SK-N-SH (cell line): ENCODE results near the gene MMP21. TPM values are rescaled to one million over a fixed set of nuclear protein-coding genes. Genes with fewer than 3 reads are reported as not detected.

Experiments
- CTCF ChIA-PET: fragments of 300-600, 350-600 bp; formaldehyde crosslinking; extraction: SDS; loops from one replicate; lab custom pipeline; 2021; lab: Yijun Ruan, JAX
- POLR2A ChIA-PET: fragments of 350-600 bp; sonication (Branson Sonifier 250); formaldehyde crosslinking; extraction: SDS; loops from one replicate; lab custom pipeline; 2020; ENCODE audit warnings: antibody characterized with exemption, inconsistent platforms; lab: Yijun Ruan, JAX
- DNase-seq: peaks from one replicate; pipeline ENCODE4 v3.0.0; 2012
- H2AFZ ChIP-seq: fragments of 200-600 bp; sonication (generic); 2 replicates; pipeline ENCODE4 v1.8.1; 2016; ENCODE audit warnings: antibody characterized with exemption, mild to moderate bottlenecking, low read depth
- H3F3A ChIP-seq: fragments of 200-600 bp; sonication (generic); replicated peaks from 2 replicates; pipeline ENCODE3; 2016; ENCODE audit warnings: antibody characterized with exemption, mild to moderate bottlenecking; ENCODE audit not compliant: insufficient read depth
- H3K27ac ChIP-seq, 2 experiments: fragments of 200-500 bp in 1 of 2; fragments of 200-600 bp in 1 of 2; sonication (Bioruptor generic) in 1 of 2; sonication (generic), shearing (Covaris generic) in 1 of 2; 2 replicates each; pipeline versions ENCODE4 v1.5.1 to v1.6.1; 2014 to 2016; ENCODE audit warnings: low read depth in 2 of 2, inconsistent platforms in 1 of 2, low read length in 1 of 2, mild to moderate bottlenecking in 1 of 2, mixed read lengths in 1 of 2
- H3K27me3 ChIP-seq: fragments of 200-600 bp; sonication (generic), shearing (Covaris generic); 2 replicates; pipeline ENCODE4 v1.6.1; 2016; ENCODE audit warnings: mixed run types; ENCODE audit not compliant: insufficient read depth
- H3K36me3 ChIP-seq, 2 experiments: fragments of 200-500 bp in 1 of 2; fragments of 200-600 bp in 1 of 2; sonication (Bioruptor generic) in 1 of 2; sonication (generic) in 1 of 2; replicated peaks in 1 of 2; 2 replicates each; pipeline versions ENCODE3 to v1.5.1; 2014 to 2016; ENCODE audit warnings: low read length in 1 of 2, mild to moderate bottlenecking in 1 of 2; ENCODE audit not compliant: insufficient read depth in 2 of 2, control insufficient read depth in 1 of 2
- H3K4me1 ChIP-seq, 2 experiments: fragments of 200-500 bp in 1 of 2; fragments of 200-600 bp in 1 of 2; sonication (Bioruptor generic) in 1 of 2; sonication (generic), shearing (Covaris generic) in 1 of 2; 2 replicates each; pipeline versions ENCODE4 v1.5.1 to v1.6.1; 2014 to 2016; ENCODE audit warnings: low read depth in 1 of 2, low read length in 1 of 2, mixed run types in 1 of 2; ENCODE audit not compliant: insufficient read depth in 2 of 2, control insufficient read depth in 1 of 2
- H3K4me2 ChIP-seq: fragments of 200-600 bp; sonication (generic), shearing (Covaris generic); 2 replicates; pipeline ENCODE4 v1.6.1; 2017; ENCODE audit warnings: mixed run types
- H3K4me3 ChIP-seq, 2 experiments: fragments of 200-500 bp in 1 of 2; fragments of 200-600 bp in 1 of 2; sonication (Bioruptor generic) in 1 of 2; sonication (generic), shearing (Covaris generic) in 1 of 2; 2 replicates each; pipeline versions ENCODE4 v1.5.1 to v1.8.1; 2014 to 2016; ENCODE audit warnings: low read depth in 2 of 2, inconsistent platforms in 1 of 2, low read length in 1 of 2, mild to moderate bottlenecking in 1 of 2, mixed read lengths in 1 of 2, moderate library complexity in 1 of 2
- H3K79me2 ChIP-seq: fragments of 200-600 bp; sonication (generic); 2 replicates; pipeline ENCODE4 v1.8.1; 2017; ENCODE audit warnings: mild to moderate bottlenecking; ENCODE audit not compliant: insufficient read depth
- H3K9ac ChIP-seq: fragments of 200-600 bp; sonication (generic); 2 replicates; pipeline ENCODE4 v1.6.1; 2017; ENCODE audit warnings: mixed run types
- H3K9me2 ChIP-seq: fragments of 200-600 bp; sonication (generic); 2 replicates; pipeline ENCODE4 v1.6.1; 2017; ENCODE audit warnings: mixed run types
- H3K9me3 ChIP-seq: fragments of 200-600 bp; sonication (generic); 2 replicates; pipeline ENCODE4 v1.6.1; 2017; ENCODE audit warnings: mixed run types, mild to moderate bottlenecking, moderate library complexity
- H4K20me1 ChIP-seq: fragments of 200-600 bp; sonication (generic); 2 replicates; pipeline ENCODE4 v1.6.1; 2017; ENCODE audit warnings: mild to moderate bottlenecking, mixed run types; ENCODE audit not compliant: insufficient read depth
- EP300 ChIP-seq, 2 experiments: IDR thresholded peaks; 2 replicates each; pipeline versions ENCODE4 v1.4.0 to v1.6.1; 2012; ENCODE audit warnings: borderline replicate concordance in 1 of 2, low read depth in 1 of 2, low read length in 1 of 2
- EZH2phosphoT487 ChIP-seq: fragments of 200-600 bp; sonication (generic); IDR thresholded peaks from 2 replicates; pipeline ENCODE4 v1.6.1; 2017; ENCODE audit warnings: low read depth, mixed run types, mild to moderate bottlenecking, antibody characterized with exemption, moderate library complexity, borderline replicate concordance
- FOSL2 ChIP-seq: IDR thresholded peaks from 2 replicates; pipeline ENCODE4 v1.4.0; 2012; ENCODE audit warnings: low read depth, mild to moderate bottlenecking, moderate library complexity, borderline replicate concordance
- FOXJ3 ChIP-seq: sonication (generic); formaldehyde crosslinking; IDR thresholded peaks from 2 replicates; pipeline ENCODE4 v1.5.1; 2020; ENCODE audit warnings: mild to moderate bottlenecking, missing genetic modification reagents
- GABPA ChIP-seq: IDR thresholded peaks from 2 replicates; pipeline ENCODE4 v1.4.0; 2012; ENCODE audit warnings: low read depth, mild to moderate bottlenecking
- GATA2 ChIP-seq: sonication (generic); formaldehyde crosslinking; IDR thresholded peaks from 2 replicates; pipeline ENCODE4 v1.5.0; 2020; ENCODE audit warnings: mild to moderate bottlenecking, missing genetic modification reagents
- MAX ChIP-seq: IDR thresholded peaks from 2 replicates; pipeline ENCODE4 v1.4.0; 2012; ENCODE audit warnings: low read depth
- MEF2A ChIP-seq: IDR thresholded peaks from 2 replicates; pipeline ENCODE4 v1.4.0; 2012; ENCODE audit warnings: low read depth, borderline replicate concordance
- NRF1 ChIP-seq: IDR thresholded peaks from 2 replicates; pipeline ENCODE4 v1.6.1; 2012; ENCODE audit warnings: low read depth, mild to moderate bottlenecking, low read length
- RAD21 ChIP-seq: IDR thresholded peaks from 2 replicates; pipeline ENCODE4 v1.6.1; 2012; ENCODE audit warnings: mild to moderate bottlenecking, low read length
- RCOR1 ChIP-seq: fragments of 150-350 bp; IDR thresholded peaks from 2 replicates; pipeline ENCODE4 v1.6.1; 2017; ENCODE audit warnings: antibody characterized with exemption, low read length
- SIN3A ChIP-seq: IDR thresholded peaks from 2 replicates; pipeline ENCODE4 v1.6.1; 2012; ENCODE audit warnings: low read depth, mild to moderate bottlenecking, low read length, moderate library complexity, borderline replicate concordance
- SMC3 ChIP-seq: IDR thresholded peaks from 2 replicates; pipeline ENCODE4 v1.6.1; 2012; ENCODE audit warnings: low read depth, low read length, improper control_type of control experiment
- TAF1 ChIP-seq: IDR thresholded peaks from 2 replicates; pipeline ENCODE4 v1.6.1; 2012; ENCODE audit warnings: low read depth, mild to moderate bottlenecking, low read length, moderate library complexity, borderline replicate concordance
- YY1 ChIP-seq: IDR thresholded peaks from 2 replicates; pipeline ENCODE4 v1.4.0; 2012; ENCODE audit warnings: low read depth, mild to moderate bottlenecking
- ZBTB33 ChIP-seq: IDR thresholded peaks from 2 replicates; pipeline ENCODE4 v1.4.0; 2012; ENCODE audit warnings: low read depth, borderline replicate concordance
- WGBS: methylation state at CpG from one replicate; pipeline ENCODE4 v1.1.6; 2017; ENCODE audit warnings: low lambda C conversion rate; 5-methylcytosine and 5-hydroxymethylcytosine counted together
- polyA plus RNA-seq, 3 experiments: library from polyadenylated mRNA; depleted of rRNA; stranded (reverse); fragments of >200 nt; gene quantifications; 2 replicates each; pipeline ENCODE4 v1.2.3, GENCODE V29; 2012
- TF ChIP-seq, protein P1 (sequence below): IDR thresholded peaks from 2 replicates; pipeline ENCODE4; 2012

The MMP21 gene
- polyA plus RNA-seq, 1 of the 3 experiments (the other 2 are of a cell fraction): 0.02 TPM

- H3K9ac ChIP-seq: no peak overlapping the region
- H3K79me2 ChIP-seq: no peaks in the 10 kb centered on the region
- no peak overlapping the region for H2AFZ ChIP-seq
- ChIA-PET CTCF (no interaction called here), POLR2A (no interaction called here)
- H3K4me3 ChIP-seq: no peak overlapping the region
- H3K9me2 ChIP-seq: no peaks in the 10 kb centered on the region
- H3K27ac ChIP-seq: no peak overlapping the region
- H3K36me3 ChIP-seq: peaks cover 10 to 58% of the 10 kb centered on the region in 2 experiments
- H3F3A ChIP-seq: no peaks in the 10 kb centered on the region
- H3K27me3 ChIP-seq: no peaks in the 10 kb centered on the region
- DNase-seq: no peak
- 93% methylated on average over 11 of the region's 14 CpGs for WGBS
- TF ChIP-seq EZH2phosphoT487 (no peak), SMC3 (no peak), ZBTB33 (no peak), YY1 (no peak), TAF1 (no peak), RCOR1 (no peak)
- TF ChIP-seq, protein P1, sequence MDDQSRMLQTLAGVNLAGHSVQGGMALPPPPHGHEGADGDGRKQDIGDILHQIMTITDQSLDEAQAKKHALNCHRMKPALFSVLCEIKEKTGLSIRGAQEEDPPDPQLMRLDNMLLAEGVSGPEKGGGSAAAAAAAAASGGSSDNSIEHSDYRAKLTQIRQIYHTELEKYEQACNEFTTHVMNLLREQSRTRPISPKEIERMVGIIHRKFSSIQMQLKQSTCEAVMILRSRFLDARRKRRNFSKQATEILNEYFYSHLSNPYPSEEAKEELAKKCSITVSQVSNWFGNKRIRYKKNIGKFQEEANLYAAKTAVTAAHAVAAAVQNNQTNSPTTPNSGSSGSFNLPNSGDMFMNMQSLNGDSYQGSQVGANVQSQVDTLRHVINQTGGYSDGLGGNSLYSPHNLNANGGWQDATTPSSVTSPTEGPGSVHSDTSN: no peak
- no peak overlapping the region for H3K4me2 ChIP-seq
- no peaks in the 10 kb centered on the region for H3K4me1 ChIP-seq
- H3K9me3 ChIP-seq: no peaks in the 10 kb centered on the region
- no peaks in the 10 kb centered on the region for H4K20me1 ChIP-seq
Observed at GRCh38 chr10:125792342-125793300, 17.0 kb upstream of the MMP21 start.

GRCh38 chr10:125788156-125789034 lies 12.8 kb upstream of the MMP21 start:
- Histone ChIP-seq H3K4me1 (no peaks in the 10 kb centered on the region), H3K9me3 (no peaks in the 10 kb centered on the region), H3K9ac (no peak overlapping the region), H3K4me3 (no peak overlapping the region), H3F3A (no peaks in the 10 kb centered on the region), H3K79me2 (no peaks in the 10 kb centered on the region), H3K9me2 (no peaks in the 10 kb centered on the region), H3K4me2 (no peak overlapping the region), H4K20me1 (no peaks in the 10 kb centered on the region), H3K36me3 (peaks cover 10 to 26% of the 10 kb centered on the region in 2 experiments), H3K27ac (no peak overlapping the region), H2AFZ (no peak overlapping the region), H3K27me3 (no peaks in the 10 kb centered on the region)
- ChIA-PET CTCF (no interaction called here), POLR2A (no interaction called here)
- WGBS: 99% methylated on average over 14 of the region's 17 CpGs
- no peak for DNase-seq
- TF ChIP-seq GABPA: no peak
- no peak for TF ChIP-seq NRF1
- TF ChIP-seq SMC3: no peak
- TF ChIP-seq ZBTB33: no peak
- TF ChIP-seq SIN3A: no peak
- TF ChIP-seq MAX: no peak
- no peak for TF ChIP-seq FOSL2
- no peak for TF ChIP-seq GATA2 (CRISPR knock-in tag)
- TF ChIP-seq RAD21: no peak
- TF ChIP-seq FOXJ3 (CRISPR knock-in tag): no peak
- TF ChIP-seq MEF2A: no peak
- TF ChIP-seq, protein P1: no peak
- TF ChIP-seq YY1: no peak
- TF ChIP-seq EP300 (IDR thresholded peaks at IDR 0.05; ENCODE audit: borderline replicate concordance in 1 of 2, low read depth in 1 of 2, low read length in 1 of 2): no peak
